Panc1 (cell line): ENCODE measurements around the gene SCARF1. TPM values are rescaled to one million over a fixed set of nuclear protein-coding genes. Genes with fewer than 3 reads are reported as not detected.
"Not testable (repeated sequence)": the region's sequence is repeated elsewhere in the genome, so short reads cannot be mapped to it uniquely, and the experiment has no call there.

ENCODE experiments used
- ATAC-seq: fragments of 200-7000 bp; cut with Tn5 transposase; 2 replicates; pipeline ENCODE4 v1.9.1; 2020; ENCODE audit warnings: mild to moderate bottlenecking, moderate library complexity
- BruUV-seq: library from RNA; stranded (reverse); fragments of 400-500 nt; replicated peaks from 2 replicates; lab custom pipeline; 2021; lab: Mats Ljungman, UMichigan
- CTCF ChIA-PET: fragments of 300-600 bp; sonication (Branson Sonifier 250); formaldehyde crosslinking; loops from one replicate; lab custom pipeline; 2022; ENCODE audit warnings: antibody characterized with exemption; lab: Charles Lee
- POLR2A ChIA-PET: fragments of 300-600 bp; sonication (Branson Sonifier 250); formaldehyde crosslinking; loops from one replicate; lab custom pipeline; 2022; ENCODE audit warnings: antibody characterized with exemption; lab: Charles Lee
- DNase-seq: peaks from one replicate; pipeline ENCODE4 v3.0.0-alpha.2; 2010; ENCODE audit warnings: low read depth, low spot score
- H3K27ac ChIP-seq: 2 replicates; pipeline ENCODE4 v1.5.1; 2011; ENCODE audit warnings: mild to moderate bottlenecking, low read length, inconsistent platforms
- H3K27me3 ChIP-seq: fragments of 200-500 bp; sonication (Bioruptor generic); 2 replicates; pipeline ENCODE4 v1.6.0; 2014; ENCODE audit warnings: low read length, inconsistent platforms; ENCODE audit not compliant: control insufficient read depth, insufficient read depth
- H3K36me3 ChIP-seq: fragments of 200-500 bp; sonication (Bioruptor generic); 2 replicates; pipeline ENCODE4 v1.5.1; 2014; ENCODE audit warnings: inconsistent platforms, mild to moderate bottlenecking, low read length, moderate library complexity; ENCODE audit not compliant: control insufficient read depth, insufficient read depth
- H3K4me1 ChIP-seq: 2 replicates; pipeline ENCODE4 v1.5.1; 2011; ENCODE audit warnings: inconsistent platforms, mild to moderate bottlenecking, low read length, moderate library complexity; ENCODE audit not compliant: control insufficient read depth, insufficient read depth
- H3K4me3 ChIP-seq, 2 experiments: 2 replicates each; pipeline ENCODE4 v1.5.1; 2011 to 2012; ENCODE audit warnings: low read depth in 2 of 2, low read length in 2 of 2, mild to moderate bottlenecking in 2 of 2, inconsistent platforms in 1 of 2, moderate library complexity in 1 of 2
- H3K9me3 ChIP-seq: fragments of 200-500 bp; sonication (Bioruptor generic); 2 replicates; pipeline ENCODE4 v1.5.1; 2014; ENCODE audit warnings: low read depth, mild to moderate bottlenecking, inconsistent platforms, low read length, moderate library complexity; ENCODE audit not compliant: control insufficient read depth, insufficient read depth
- POLR2AphosphoS5 ChIP-seq: IDR thresholded peaks from 2 replicates; pipeline ENCODE4 v1.6.1; 2012; ENCODE audit warnings: mild to moderate bottlenecking, low read depth, low read length, moderate library complexity
- SIN3A ChIP-seq: IDR thresholded peaks from 2 replicates; pipeline ENCODE4 v1.6.1; 2012; ENCODE audit warnings: low read depth, mild to moderate bottlenecking, low read length, moderate library complexity, borderline replicate concordance; ENCODE audit not compliant: insufficient read depth
- TCF7L2 ChIP-seq: IDR thresholded peaks from 2 replicates; pipeline ENCODE4 v1.6.1; 2011; ENCODE audit warnings: mild to moderate bottlenecking, low read depth, low read length, inconsistent platforms
- in situ Hi-C: cut with HindIII; loops from 2 replicates; pipeline ENCODE4 v1.10.0; 2016; ENCODE audit warnings: low sequenced_read_pairs, low pct_unique_long_range_greater_than_20kb
- intact Hi-C: fragments of 100-400 bp; cut with micrococcal nuclease; formaldehyde crosslinking; loops from one replicate; pipeline ENCODE4 v1.10.0; 2022; ENCODE audit not compliant: unreplicated experiment
- total RNA-seq: library from RNA; stranded (reverse); gene quantifications from one replicate; pipeline ENCODE4 v1.2.1, GENCODE V29; 2021; ENCODE audit not compliant: unreplicated experiment
- TF ChIP-seq, protein P1 (sequence below): fragments of 450-650 bp; IDR thresholded peaks from 2 replicates; pipeline ENCODE4 v1.5.1; 2017; ENCODE audit warnings: mild to moderate bottlenecking
- TF ChIP-seq, protein P2 (sequence below), 2 experiments: IDR thresholded peaks; 2 replicates each; pipeline ENCODE4 v1.6.1; 2011 to 2012; ENCODE audit warnings: low read depth in 2 of 2, control low read depth in 1 of 2, low read length in 1 of 2, mild to moderate bottlenecking in 1 of 2, moderate library complexity in 1 of 2; ENCODE audit not compliant: insufficient read depth in 1 of 2

Gene SCARF1
- total RNA-seq, 1 experiment from 2014 or later = 6.6 TPM

DNA sequence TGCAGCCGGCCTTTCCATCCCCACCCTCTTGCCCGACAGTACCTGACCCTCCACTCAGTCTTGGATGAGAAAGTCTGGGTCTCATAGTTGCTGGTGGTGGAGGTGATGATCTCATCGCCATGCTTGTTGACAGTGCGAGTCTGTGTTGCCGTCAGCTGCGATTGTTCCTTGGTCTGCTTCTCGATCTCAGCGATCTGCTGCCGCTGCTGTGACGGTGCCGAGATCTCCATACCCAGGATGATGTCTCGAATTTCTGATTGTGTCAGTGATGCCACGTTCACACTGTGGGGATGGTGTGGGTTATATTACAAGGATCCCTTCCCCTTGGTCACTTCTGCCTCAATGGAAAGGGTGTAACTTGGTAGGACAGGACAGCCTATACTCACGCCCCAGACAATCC is 8.2 kb upstream of the SCARF1 start:
- Histone ChIP-seq H3K36me3 (peaks cover 15% of the 10 kb centered on the region), H3K4me3 (no peak overlapping the region), H3K27ac (no peak overlapping the region), H3K4me1 (peaks cover 17% of the 10 kb centered on the region), H3K27me3 (no peaks in the 10 kb centered on the region), H3K9me3 (no peaks in the 10 kb centered on the region)
- no TSS peak for BruUV-seq
- in situ Hi-C loops = no loop called here
- TF ChIP-seq POLR2AphosphoS5 (no peak), TCF7L2 (no peak), SIN3A (no peak)
- TF ChIP-seq, protein P1, sequence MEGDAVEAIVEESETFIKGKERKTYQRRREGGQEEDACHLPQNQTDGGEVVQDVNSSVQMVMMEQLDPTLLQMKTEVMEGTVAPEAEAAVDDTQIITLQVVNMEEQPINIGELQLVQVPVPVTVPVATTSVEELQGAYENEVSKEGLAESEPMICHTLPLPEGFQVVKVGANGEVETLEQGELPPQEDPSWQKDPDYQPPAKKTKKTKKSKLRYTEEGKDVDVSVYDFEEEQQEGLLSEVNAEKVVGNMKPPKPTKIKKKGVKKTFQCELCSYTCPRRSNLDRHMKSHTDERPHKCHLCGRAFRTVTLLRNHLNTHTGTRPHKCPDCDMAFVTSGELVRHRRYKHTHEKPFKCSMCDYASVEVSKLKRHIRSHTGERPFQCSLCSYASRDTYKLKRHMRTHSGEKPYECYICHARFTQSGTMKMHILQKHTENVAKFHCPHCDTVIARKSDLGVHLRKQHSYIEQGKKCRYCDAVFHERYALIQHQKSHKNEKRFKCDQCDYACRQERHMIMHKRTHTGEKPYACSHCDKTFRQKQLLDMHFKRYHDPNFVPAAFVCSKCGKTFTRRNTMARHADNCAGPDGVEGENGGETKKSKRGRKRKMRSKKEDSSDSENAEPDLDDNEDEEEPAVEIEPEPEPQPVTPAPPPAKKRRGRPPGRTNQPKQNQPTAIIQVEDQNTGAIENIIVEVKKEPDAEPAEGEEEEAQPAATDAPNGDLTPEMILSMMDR = no peak
- TF ChIP-seq, protein P2, sequence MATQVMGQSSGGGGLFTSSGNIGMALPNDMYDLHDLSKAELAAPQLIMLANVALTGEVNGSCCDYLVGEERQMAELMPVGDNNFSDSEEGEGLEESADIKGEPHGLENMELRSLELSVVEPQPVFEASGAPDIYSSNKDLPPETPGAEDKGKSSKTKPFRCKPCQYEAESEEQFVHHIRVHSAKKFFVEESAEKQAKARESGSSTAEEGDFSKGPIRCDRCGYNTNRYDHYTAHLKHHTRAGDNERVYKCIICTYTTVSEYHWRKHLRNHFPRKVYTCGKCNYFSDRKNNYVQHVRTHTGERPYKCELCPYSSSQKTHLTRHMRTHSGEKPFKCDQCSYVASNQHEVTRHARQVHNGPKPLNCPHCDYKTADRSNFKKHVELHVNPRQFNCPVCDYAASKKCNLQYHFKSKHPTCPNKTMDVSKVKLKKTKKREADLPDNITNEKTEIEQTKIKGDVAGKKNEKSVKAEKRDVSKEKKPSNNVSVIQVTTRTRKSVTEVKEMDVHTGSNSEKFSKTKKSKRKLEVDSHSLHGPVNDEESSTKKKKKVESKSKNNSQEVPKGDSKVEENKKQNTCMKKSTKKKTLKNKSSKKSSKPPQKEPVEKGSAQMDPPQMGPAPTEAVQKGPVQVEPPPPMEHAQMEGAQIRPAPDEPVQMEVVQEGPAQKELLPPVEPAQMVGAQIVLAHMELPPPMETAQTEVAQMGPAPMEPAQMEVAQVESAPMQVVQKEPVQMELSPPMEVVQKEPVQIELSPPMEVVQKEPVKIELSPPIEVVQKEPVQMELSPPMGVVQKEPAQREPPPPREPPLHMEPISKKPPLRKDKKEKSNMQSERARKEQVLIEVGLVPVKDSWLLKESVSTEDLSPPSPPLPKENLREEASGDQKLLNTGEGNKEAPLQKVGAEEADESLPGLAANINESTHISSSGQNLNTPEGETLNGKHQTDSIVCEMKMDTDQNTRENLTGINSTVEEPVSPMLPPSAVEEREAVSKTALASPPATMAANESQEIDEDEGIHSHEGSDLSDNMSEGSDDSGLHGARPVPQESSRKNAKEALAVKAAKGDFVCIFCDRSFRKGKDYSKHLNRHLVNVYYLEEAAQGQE (IDR thresholded peaks at IDR 0.05; ENCODE audit: insufficient read depth in 1 of 2, low read depth in 2 of 2, low read length in 1 of 2) = no peak
- POLR2A ChIA-PET = no interaction called here
- intact Hi-C loops = no loop called here
- CTCF ChIA-PET = no interaction called here
- DNase-seq (no peak), ATAC-seq (no peak)

DNA sequence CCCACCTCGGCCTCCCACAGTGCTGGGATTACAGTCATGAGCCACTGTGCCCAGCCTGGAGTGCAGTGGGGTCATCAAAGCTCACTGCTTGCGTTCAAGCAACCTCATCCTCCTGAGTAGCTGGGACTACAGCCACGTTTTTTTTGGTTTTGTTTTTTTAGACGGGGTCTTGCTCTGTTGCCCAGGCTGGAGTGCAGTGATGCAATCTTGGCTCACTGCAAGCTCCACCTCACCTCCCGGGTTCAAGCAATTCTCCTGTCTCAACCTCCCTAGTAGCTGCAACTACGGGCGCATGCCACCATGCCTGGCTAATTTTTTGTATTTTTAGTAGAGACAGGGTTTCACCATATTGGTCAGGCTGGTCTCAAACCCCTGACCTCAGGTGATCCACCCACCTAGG is 7.3 kb upstream of the SCARF1 start:
- BruUV-seq, CTCF ChIA-PET, H3K36me3 ChIP-seq: not testable (repeated sequence)

DNA sequence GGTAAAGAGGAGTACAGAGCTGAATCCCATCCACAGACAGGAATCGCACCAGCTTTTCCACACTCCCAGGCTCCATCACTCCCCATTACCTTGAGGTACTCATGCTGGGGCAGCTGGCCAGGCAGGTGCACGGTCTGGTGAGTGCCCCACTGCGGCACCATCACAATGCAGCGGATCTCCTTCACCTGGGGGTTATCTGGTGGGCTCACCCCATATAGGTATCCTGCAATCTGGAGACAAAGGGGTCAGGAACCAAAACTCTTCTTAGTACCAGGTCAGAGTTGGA is 6.0 kb upstream of the SCARF1 start:
- ChIA-PET CTCF (no interaction called here), POLR2A (interaction anchor here (0.9 kb wide), 1 partner anchor 11 kb away, joined by 3 read pairs; no protein-coding TSS in a partner anchor)
- H3K9me3 ChIP-seq = no peaks in the 10 kb centered on the region
- DNase-seq (no peak), ATAC-seq (no peak)
- H3K27ac ChIP-seq = no peak overlapping the region
- in situ Hi-C loops = no loop called here
- H3K27me3 ChIP-seq = no peaks in the 10 kb centered on the region
- no TSS peak for BruUV-seq
- peaks cover 17% of the 10 kb centered on the region for H3K4me1 ChIP-seq
- intact Hi-C loops = no loop called here
- TF ChIP-seq POLR2AphosphoS5 = no peak
- TF ChIP-seq, protein P2 (IDR thresholded peaks at IDR 0.05; ENCODE audit: insufficient read depth in 1 of 2, low read depth in 2 of 2, low read length in 1 of 2) = no peak
- TF ChIP-seq, protein P1 = no peak
- no peak for TF ChIP-seq SIN3A
- no peak for TF ChIP-seq TCF7L2
- no peak overlapping the region for H3K4me3 ChIP-seq
- peaks cover 5% of the 10 kb centered on the region for H3K36me3 ChIP-seq

More for the DNA sequence above, 7.3 kb upstream of the SCARF1 start:
- H3K27me3 ChIP-seq, H3K27ac ChIP-seq, POLR2A ChIA-PET, ATAC-seq, in situ Hi-C loops, intact Hi-C loops, DNase-seq, H3K4me3 ChIP-seq, H3K9me3 ChIP-seq: not testable (repeated sequence)
- H3K4me1 ChIP-seq = peaks cover 17% of the 10 kb centered on the region
